ENCODE data around the gene THRA.
"Not testable (repeated sequence)": the region's sequence is repeated elsewhere in the genome, so short reads cannot be mapped to it uniquely, and the experiment has no call there.

THRA gene

DNA sequence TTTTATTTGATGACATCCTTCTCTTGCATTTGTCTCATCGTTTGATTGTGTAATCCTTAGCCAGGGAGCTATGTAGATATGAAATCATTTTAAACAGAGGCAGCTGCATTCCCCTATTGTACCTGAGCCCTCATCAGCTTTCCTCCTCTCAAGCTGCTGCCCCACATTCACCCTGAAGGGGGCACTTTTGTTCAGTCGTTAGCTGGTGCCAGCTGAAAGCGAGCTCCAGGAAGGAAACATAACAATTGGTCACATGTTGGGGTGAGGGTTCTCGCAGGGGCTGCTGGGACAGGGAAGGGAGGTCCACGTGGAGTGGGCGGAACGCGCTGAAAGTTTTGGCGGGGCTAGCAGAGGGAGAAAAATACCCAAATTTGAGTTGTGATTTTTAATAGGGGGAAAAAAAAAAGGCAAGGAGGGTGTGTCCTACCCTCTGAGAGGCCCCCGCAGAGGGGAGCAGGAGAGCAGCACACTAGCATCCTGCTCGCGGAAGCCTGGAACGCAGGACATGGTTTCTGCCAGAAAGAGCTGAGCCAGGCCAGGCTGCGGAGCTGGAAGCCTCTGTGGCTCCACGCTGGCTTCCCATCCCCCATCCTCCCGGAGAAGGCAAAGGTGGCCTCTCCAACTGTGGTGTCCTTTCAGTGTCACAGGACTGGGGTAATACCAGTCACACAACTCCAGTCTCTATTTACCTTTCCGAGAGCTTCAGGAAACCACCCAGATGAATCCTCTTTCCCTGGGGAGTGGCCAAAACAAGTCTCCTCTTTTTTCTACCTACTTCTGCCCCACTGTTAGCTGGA, 50.5 kb downstream of the THRA start:
- DNase-seq: peak; percentile 95

DNA sequence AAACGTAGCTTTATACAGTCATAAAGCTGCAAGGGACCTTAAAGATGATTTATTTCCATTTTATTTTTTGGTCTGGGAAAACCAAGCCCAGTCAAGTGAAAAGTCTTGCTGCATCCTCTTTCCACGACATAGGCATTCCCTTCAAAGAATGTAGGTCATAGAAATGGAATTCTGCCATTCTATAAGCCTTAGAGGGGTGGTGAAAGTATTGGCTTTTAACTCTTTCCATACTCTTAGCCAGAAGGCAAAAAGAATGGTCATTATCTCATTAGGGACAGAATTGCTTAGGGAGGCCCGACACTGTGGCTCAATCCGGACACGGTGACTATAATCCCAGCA, 51.1 kb downstream of the THRA start:
- DNase-seq: peak; percentile 81

DNA sequence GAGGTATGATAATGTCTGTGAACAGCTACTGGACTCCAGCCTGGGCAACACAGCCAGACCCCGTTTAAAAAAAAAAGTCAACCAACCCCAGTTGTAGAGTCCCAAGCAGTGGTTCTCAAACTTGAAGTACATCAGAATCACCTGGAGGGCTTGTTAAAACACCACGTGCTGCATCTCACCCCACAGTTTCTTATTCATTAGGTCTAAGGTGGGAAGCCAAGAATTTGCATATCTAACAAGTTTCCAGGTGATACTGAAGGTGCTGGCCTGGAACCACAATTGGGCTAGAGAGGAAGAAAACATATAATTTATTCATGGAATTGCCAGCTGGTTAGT, 52.3 kb downstream of the THRA start:
- DNase-seq: no peak

DNA sequence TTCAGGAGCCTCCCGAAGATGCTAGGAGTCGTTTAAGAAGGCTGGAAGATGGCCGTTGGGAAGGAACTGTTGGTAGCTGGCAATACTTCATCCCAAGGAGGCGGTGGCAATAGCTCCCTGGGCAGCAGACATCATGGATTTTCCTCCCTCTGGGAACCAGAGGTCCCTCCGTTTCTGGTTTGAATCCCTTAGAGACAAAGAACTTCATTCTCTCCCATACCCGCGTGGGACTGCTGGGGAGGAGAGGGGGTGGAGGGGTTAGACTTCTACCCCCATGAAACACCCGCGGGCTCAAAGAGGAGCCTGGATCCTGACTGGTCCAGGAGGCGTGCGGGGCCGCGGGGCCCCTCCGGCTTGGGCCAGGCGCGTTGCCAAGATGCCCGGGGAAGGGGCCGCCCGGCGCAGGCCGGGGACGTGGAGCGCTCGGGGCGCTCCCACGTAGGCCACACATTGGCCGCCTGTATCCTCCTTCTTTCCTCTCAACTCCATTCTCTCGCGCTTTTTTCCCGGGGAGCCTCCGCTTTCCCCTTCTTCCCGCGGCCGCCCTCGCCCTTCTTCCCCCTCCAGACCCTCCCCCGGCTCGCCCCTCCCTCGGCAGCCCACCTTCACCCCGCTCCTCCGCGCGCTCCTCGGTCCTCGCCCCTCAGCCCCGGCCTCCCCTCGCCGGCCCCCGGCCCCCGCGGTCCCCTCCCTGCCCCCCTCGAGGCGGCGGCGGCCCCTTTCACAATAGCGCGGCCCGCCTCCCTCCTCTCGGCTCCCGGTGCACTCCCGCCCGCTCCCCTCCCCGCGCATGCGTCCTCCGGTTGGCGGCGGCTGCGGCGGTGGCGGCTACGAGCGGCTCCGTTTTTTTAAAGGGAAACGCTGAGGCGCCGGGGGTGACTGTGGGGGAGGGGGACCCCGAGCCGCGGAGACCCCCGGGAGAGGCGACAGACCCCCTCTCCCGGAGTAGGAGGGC, 58.7 kb downstream of the THRA start, which contains the start of gene MSL1:
MSL1 (plus strand) TSS at position 791 of the 955 bp plus-strand sequence. CDS start 642 bp downstream, outside the sequence.
- DNase-seq: peak; percentile 83

DNA sequence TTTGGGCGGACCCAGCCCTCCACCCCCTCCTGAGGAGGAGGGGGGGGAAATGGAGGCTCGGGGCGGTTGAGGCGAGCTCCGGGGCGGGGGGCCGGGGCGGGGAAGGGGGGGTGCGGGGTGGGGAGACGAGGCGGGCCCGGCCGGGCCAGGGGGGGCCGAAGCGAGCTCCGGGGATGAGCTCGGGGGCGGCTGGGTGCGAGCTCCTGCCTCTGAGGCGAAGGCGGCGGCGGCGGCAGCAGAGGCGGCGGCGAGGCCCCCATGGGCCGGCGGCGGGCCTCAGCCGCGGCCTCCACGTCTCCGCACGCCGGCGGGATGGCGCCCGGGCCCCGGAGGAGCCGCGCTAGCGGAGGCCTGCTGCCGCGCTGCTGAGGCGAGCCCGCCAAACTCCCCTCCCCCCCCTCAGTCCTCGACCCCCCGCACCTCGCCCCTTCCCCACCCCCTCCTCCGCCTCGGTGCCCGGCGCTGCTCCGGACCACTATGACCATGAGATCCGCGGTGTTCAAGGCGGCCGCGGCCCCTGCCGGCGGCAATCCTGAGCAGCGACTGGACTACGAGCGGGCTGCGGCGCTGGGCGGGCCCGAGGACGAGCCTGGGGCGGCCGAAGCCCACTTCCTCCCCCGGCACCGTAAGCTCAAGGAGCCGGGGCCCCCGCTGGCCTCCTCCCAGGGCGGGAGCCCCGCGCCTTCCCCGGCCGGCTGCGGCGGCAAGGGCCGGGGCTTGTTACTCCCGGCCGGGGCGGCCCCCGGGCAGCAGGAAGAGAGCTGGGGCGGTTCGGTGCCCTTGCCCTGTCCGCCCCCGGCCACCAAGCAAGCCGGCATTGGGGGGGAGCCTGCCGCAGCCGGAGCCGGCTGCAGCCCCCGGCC, 59.6 kb downstream of the THRA start:
- DNase-seq: peak; percentile 59

DNA sequence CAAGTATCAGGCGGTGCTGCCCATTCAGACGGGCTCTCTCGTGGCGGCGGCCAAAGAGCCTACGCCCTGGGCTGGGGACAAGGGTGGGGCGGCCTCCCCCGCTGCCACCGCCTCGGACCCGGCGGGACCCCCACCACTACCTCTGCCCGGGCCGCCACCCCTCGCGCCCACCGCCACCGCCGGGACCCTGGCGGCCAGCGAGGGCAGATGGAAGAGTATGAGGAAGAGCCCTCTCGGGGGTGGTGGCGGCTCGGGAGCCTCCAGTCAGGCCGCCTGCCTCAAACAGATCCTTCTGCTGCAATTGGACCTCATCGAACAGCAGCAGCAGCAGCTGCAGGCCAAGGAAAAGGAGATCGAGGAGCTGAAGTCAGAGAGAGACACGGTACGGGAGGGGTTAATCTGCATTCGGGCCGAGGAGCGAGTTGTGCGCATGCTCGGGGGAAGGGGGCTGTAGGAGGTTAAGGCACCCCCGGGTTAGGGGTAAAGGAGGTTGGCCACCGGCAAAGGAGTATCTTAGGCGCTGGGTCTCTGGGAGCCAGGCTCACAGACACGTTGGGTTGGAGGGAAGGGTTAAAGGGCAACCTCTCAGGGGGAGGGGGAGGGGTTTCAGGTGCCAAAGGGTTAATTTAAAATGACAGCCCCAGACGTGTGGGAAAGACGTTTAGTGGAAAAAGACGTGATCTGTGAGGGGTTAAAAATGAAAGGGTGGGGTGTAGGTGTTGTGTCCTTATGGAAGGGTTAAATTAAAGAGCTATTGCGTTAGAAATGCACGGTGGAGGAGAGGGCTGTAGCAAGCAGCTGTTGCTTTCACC, 60.4 kb downstream of the THRA start:
- peak; percentile 56 for DNase-seq

DNA sequence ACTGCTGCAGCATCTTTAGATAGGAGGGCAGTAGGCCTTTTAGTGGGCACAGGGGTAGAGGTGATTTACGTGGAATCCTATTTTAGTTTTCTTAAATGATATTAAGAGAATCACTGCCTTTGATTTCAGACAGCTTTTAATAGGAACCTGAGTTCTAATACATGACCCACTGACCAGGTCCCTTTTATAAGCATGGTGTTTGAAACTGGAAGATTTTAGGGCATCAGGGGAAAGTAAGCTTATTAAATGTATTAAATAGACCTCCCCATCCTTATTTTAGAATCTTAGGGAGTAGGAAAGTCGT, 61.0 kb downstream of the THRA start:
- DNase-seq: no peak

DNA sequence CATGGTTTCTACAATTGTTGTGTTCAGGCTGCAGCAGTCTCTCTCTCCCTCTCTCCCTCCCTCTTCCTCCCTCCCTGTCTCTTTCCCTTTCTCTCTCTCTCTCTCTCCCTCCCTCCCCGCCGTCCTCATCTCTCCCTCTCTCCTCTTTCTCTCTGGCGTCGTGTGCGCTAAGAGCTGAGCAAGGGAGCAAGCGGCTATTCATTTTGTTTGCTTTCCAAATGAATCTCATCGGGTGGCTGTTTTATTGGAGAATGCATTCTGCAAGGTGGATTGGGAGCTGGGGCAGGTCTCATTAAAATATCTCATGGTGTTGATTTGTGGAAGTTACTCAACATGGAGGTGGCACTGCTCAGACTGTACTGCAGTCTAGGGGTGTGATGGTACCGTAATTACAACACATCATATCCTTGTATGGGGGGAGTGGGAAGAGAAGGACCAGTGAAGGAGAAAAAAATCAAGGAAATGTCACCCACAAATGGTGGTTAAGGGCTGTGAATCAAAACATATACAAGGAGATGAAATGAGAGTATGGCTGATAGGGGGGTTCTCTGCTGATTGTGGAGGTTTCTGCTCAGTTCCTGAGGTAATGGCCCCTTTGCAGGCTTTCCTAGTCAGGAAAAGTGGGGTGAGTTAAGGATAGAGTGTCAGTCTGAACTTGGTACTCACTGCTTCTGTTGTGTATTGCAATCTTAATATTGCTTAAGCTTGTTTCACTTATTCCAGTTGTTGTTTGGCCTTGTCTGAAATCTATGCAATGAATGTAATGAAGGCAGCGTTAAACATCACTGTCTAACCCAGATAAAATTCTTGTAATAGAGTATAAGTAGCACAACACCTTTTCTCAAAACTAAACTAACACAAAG, 61.7 kb downstream of the THRA start:
- peak; percentile 38 for DNase-seq

DNA sequence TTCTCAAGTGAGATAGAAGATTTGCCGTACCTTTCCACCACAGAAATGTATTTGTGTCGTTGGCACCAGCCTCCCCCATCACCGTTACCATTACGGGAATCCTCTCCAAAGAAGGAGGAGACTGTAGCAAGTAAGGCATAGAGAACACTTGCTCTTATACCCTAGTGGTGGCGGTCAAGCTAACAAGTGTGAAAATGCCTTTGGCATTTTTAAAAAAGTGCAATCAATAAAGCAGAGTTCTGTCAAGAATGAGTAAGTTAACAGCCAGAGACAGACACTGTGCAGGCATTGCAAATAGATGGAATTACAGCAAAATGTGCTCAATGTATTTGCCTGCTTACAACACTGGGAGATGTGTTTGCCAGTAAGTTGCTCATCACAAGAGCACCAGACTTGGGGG, 66.7 kb downstream of the THRA start:
- DNase-seq: no peak

DNA sequence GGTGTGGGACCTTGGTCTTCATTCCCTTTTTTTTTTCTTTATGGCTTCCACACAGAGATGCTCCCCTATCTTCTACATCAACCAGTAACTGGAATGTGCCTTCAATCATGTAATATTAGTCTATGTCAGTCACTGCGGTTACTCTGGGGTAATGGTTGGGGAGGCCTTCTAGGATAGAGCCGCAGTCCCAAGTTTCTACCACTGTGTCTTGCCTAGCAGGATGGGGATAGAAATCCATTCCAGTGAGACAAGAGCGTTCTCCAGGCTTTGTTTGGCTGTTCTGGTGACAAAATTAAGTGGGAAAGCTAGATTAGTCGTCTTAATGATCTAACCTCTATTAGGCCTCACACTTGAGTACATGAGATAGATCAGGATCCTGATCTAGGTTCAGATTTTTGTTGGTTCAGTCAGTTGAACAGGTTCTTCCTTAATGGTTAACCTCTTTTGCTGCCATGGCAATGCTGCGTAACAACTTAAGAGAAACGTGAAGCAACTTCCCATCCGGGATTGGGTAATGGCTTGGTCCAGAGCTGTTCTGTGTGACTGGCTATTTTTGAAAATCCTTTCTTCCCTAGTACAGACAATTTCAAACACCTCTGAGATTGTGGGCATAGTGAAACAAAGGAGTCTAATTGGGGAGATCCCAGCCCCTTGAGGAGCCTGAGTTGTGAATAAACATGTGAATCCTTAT, 67.7 kb downstream of the THRA start:
- no peak for DNase-seq

DNA sequence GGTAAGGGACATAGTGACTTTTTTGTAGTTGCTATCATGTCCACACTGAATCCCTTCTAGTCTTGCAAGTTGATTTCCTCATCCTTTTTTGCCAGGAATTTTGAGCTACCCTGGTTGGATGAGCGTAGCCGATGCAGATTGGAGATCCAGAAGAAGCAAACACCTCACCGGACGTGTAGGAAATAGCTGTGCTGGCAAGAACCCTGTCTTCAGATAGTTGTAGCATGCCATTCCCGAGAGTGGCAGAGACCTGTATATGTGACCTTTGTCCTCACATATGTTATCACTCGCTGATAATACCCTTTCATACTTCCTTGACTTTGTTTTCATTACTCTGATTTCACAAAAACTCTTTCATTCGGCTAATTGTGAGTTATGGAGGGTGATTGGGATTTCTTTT, 71.4 kb downstream of the THRA start:
- no peak for DNase-seq

DNA sequence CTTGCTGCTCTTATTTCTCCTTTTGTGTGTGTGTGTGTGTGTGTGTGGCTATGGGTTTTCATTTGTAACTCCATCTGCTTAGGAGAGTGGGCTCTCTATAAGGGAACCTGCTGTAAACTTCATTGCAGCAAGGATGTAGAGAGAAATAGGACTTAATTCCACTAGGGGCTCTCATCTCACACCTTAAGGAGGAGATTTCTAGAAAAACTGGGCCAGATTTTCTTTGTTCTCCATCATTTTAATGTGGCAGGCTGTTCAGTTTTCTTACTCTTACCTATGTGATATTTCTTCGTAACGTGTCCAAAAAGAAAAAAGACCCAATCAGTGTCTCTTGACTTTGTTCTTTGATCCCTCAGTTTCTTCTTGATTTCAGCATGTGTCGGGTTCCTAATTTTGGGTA, 73.1 kb downstream of the THRA start:
- no peak for DNase-seq

DNA sequence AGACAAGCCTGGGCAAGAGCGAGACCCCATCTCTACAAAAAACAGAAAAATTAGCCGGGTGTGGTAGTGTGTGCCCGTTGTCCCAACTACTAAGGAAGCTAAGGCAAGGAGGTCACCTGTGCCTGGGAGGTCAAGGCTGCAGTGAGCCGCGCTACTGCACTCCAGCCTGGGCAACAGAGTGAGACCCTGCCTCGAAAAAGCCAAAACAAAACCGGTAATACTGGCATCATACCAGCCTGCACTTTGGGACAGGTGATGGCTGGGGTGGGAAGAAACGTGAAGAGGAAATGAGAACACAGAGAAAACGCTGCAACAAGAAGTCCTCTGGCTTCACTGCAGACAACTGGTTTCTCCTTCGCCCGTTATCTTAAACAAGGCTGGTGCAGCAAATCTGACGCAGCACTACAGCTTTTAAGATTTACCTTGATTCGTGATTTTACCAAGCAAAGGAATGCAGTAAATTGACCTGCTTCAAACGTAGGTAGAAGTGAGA, 76.8 kb downstream of the THRA start:
- DNase-seq: no peak

DNA sequence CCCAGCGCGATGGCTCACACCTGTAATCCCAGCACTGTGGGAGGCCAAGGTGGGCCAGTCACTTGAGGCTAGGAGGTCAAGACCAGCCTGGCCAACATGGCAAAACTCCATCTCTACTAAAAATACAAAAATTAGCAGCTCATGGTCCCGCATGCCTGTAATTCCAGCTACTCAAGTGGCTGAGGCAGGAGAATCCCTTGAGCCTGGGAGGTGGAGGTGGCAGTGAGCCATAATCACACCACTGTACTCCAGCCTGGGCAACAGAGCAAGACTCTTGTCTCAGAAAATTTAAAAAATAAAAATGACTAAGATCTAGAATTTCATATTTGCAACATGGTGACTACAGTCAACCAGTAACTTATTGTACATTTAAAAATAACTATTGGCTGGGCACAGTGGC, 80.4 kb downstream of the THRA start:
- not testable (repeated sequence) for DNase-seq
